ENCODE data around the gene OFD1.
A peak's percentile ranks its signal among the peaks of the same experiment; 100 is the strongest.
"Not testable (repeated sequence)": the region's sequence is repeated elsewhere in the genome, so short reads cannot be mapped to it uniquely, and the experiment has no call there.

Gene OFD1

GRCh38 chrX:13730523-13730922, 4.0 kb upstream of the OFD1 start:
- not testable (repeated sequence) for H3K9me2 ChIP-seq (replicated peaks; ENCODE audit: control insufficient read depth, low read length); H3K27ac ChIP-seq (ENCODE audit: low read depth, low read length); H3K4me2 ChIP-seq (ENCODE audit: low read length); H3K9me3 ChIP-seq (ENCODE audit: control insufficient read depth, insufficient read depth, low read length); H4K20me1 ChIP-seq (ENCODE audit: control insufficient read depth, insufficient read depth, low read depth, low read length); H3K27me3 ChIP-seq (ENCODE audit: control insufficient read depth, low read length); H3K4me3 ChIP-seq (ENCODE audit: low read length)
- Histone ChIP-seq H3F3A (ENCODE audit: control insufficient read depth, insufficient read depth) (peaks cover 12% of the 10 kb centered on the region), H3K4me1 (ENCODE audit: control insufficient read depth, low read length) (peaks cover 24% of the 10 kb centered on the region), H3K79me2 (ENCODE audit: control insufficient read depth, low read length) (peaks cover 84% of the 10 kb centered on the region), H3K36me3 (ENCODE audit: control insufficient read depth, low read length) (peaks cover 43% of the 10 kb centered on the region)

GRCh38 chrX:13732246-13733067, 2.1 kb upstream of the OFD1 start:
- H3K79me2 ChIP-seq (ENCODE audit: control insufficient read depth, low read length) = peaks cover 87% of the 10 kb centered on the region
- H3K36me3 ChIP-seq (ENCODE audit: control insufficient read depth, low read length) = peaks cover 58% of the 10 kb centered on the region
- H3K4me1 ChIP-seq (ENCODE audit: control insufficient read depth, low read length) = peaks cover 32% of the 10 kb centered on the region
- no peaks in the 10 kb centered on the region for H3K27me3 ChIP-seq (ENCODE audit: control insufficient read depth, low read length)
- peak overlapping the region; percentile 91 for H3K4me3 ChIP-seq (ENCODE audit: low read length)
- H3K9me3 ChIP-seq (ENCODE audit: control insufficient read depth, insufficient read depth, low read length) = no peaks in the 10 kb centered on the region
- no peaks in the 10 kb centered on the region for H4K20me1 ChIP-seq (ENCODE audit: control insufficient read depth, insufficient read depth, low read depth, low read length)
- H3K9me2 ChIP-seq (replicated peaks; ENCODE audit: control insufficient read depth, low read length) = no peaks in the 10 kb centered on the region
- TF ChIP-seq CTCF (IDR thresholded peaks at IDR 0.05; ENCODE audit: low read depth, low read length, poor library complexity, severe bottlenecking) (no peak), EZH2phosphoT487 (IDR thresholded peaks at IDR 0.05; ENCODE audit: borderline replicate concordance, low read length) (no peak)
- H3F3A ChIP-seq (ENCODE audit: control insufficient read depth, insufficient read depth) = peaks cover 14% of the 10 kb centered on the region
- H3K4me2 ChIP-seq (ENCODE audit: low read length) = peak overlapping the region; percentile 93
- peak overlapping the region; percentile 100 for H3K27ac ChIP-seq (ENCODE audit: low read depth, low read length)

- TF ChIP-seq CTCF (IDR thresholded peaks at IDR 0.05; ENCODE audit: low read depth, low read length, poor library complexity, severe bottlenecking) (no peak), EZH2phosphoT487 (IDR thresholded peaks at IDR 0.05; ENCODE audit: borderline replicate concordance, low read length) (no peak)
- peaks cover 85% of the 10 kb centered on the region for H3K79me2 ChIP-seq (ENCODE audit: control insufficient read depth, low read length)
- peak overlapping the region; percentile 100 for H3K27ac ChIP-seq (ENCODE audit: low read depth, low read length)
These were observed 1.0 kb upstream of the OFD1 start for GRCh38 chrX:13733506-13733905.

GRCh38 chrX:13741695-13742094, 7.1 kb downstream of the OFD1 start:
- Histone ChIP-seq H3K4me2 (ENCODE audit: low read length) (peak overlapping the region; percentile 62), H4K20me1 (ENCODE audit: control insufficient read depth, insufficient read depth, low read depth, low read length) (no peaks in the 10 kb centered on the region), H3F3A (ENCODE audit: control insufficient read depth, insufficient read depth) (peaks cover 9% of the 10 kb centered on the region), H3K79me2 (ENCODE audit: control insufficient read depth, low read length) (peaks cover 47% of the 10 kb centered on the region), H3K4me1 (ENCODE audit: control insufficient read depth, low read length) (peaks cover 51% of the 10 kb centered on the region), H3K4me3 (ENCODE audit: low read length) (peak overlapping the region; percentile 51), H3K27me3 (ENCODE audit: control insufficient read depth, low read length) (no peaks in the 10 kb centered on the region), H3K9me2 (replicated peaks; ENCODE audit: control insufficient read depth, low read length) (no peaks in the 10 kb centered on the region), H3K36me3 (ENCODE audit: control insufficient read depth, low read length) (peaks cover 86% of the 10 kb centered on the region), H3K27ac (ENCODE audit: low read depth, low read length) (peak overlapping the region; percentile 68), H3K9me3 (ENCODE audit: control insufficient read depth, insufficient read depth, low read length) (no peaks in the 10 kb centered on the region)
- TF ChIP-seq EZH2phosphoT487 (IDR thresholded peaks at IDR 0.05; ENCODE audit: borderline replicate concordance, low read length) = no peak
- TF ChIP-seq CTCF (IDR thresholded peaks at IDR 0.05; ENCODE audit: low read depth, low read length, poor library complexity, severe bottlenecking) = no peak

More at GRCh38 chrX:13733506-13733905, 1.0 kb upstream of the OFD1 start:
- Histone ChIP-seq H3K4me3 (ENCODE audit: low read length) (peak overlapping the region; percentile 91), H3K9me2 (replicated peaks; ENCODE audit: control insufficient read depth, low read length) (no peaks in the 10 kb centered on the region), H3K9me3 (ENCODE audit: control insufficient read depth, insufficient read depth, low read length) (no peaks in the 10 kb centered on the region), H3K4me2 (ENCODE audit: low read length) (peak overlapping the region; percentile 93), H3K36me3 (ENCODE audit: control insufficient read depth, low read length) (peaks cover 69% of the 10 kb centered on the region), H3K27me3 (ENCODE audit: control insufficient read depth, low read length) (no peaks in the 10 kb centered on the region), H4K20me1 (ENCODE audit: control insufficient read depth, insufficient read depth, low read depth, low read length) (no peaks in the 10 kb centered on the region), H3F3A (ENCODE audit: control insufficient read depth, insufficient read depth) (peaks cover 14% of the 10 kb centered on the region), H3K4me1 (ENCODE audit: control insufficient read depth, low read length) (peaks cover 39% of the 10 kb centered on the region)
